PFSK-1 (cell line): ENCODE data around the gene TMEM156.

Experiments
- POLR2AphosphoS5 ChIP-seq: IDR thresholded peaks from 2 replicates; pipeline ENCODE4 v1.6.1; 2012; ENCODE audit warnings: low read depth, mild to moderate bottlenecking, control low read depth, low read length, moderate library complexity
- SIN3A ChIP-seq: IDR thresholded peaks from 2 replicates; pipeline ENCODE4 v1.6.1; 2012; ENCODE audit warnings: mild to moderate bottlenecking, low read length, moderate library complexity, borderline replicate concordance; ENCODE audit not compliant: insufficient read depth
- TAF1 ChIP-seq: IDR thresholded peaks from 2 replicates; pipeline ENCODE4 v1.6.1; 2012; ENCODE audit warnings: low read length, control low read depth, borderline replicate concordance; ENCODE audit not compliant: insufficient read depth

DNA sequence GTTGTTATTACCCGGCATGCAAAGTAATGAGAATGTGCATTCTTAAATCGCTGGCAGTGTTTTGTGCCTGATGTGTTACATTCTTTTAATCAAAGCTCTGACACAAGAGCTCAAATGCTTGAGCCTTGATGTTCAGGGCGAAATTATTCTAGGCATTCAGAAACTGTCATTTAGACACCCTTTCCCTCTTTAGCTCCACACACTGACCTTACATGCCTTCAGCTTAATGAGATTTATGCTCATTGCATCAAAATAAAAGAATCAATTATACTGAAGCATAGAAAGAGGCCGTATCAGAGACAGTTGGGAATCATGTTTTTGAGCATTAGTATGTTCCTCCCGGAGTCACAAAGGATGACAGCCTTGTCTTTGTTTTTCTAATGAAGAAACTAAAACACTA lies 107.9 kb downstream of the TMEM156 start:
- TF ChIP-seq SIN3A (no peak), TAF1 (no peak), POLR2AphosphoS5 (no peak)
